ENCODE measurements around the gene RTF2.
"Not testable (repeated sequence)": the region's sequence is repeated elsewhere in the genome, so short reads cannot be mapped to it uniquely, and the experiment has no call there.

The RTF2 gene

DNA sequence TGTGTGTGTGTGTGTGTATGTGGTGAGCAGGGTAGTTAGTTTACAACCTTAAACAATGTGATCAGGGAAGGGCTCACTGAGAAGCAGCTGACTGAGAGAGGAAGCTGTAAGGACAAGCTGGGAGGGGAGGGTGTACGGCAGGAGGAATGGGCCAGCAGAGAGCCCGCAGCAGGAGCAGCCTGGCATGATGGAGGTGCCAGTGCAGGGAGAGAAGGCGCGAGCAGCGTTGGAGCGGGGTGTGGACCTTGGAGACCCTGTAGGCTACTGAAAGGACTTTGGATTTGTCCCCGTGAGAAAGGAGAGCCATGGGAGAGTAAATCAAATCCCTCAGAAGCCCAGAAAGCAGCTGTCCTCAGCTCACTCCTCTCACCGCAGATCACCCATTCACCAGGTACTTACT is 83.1 kb downstream of the RTF2 start:
- no peak for DNase-seq (ENCODE audit: low read depth)

DNA sequence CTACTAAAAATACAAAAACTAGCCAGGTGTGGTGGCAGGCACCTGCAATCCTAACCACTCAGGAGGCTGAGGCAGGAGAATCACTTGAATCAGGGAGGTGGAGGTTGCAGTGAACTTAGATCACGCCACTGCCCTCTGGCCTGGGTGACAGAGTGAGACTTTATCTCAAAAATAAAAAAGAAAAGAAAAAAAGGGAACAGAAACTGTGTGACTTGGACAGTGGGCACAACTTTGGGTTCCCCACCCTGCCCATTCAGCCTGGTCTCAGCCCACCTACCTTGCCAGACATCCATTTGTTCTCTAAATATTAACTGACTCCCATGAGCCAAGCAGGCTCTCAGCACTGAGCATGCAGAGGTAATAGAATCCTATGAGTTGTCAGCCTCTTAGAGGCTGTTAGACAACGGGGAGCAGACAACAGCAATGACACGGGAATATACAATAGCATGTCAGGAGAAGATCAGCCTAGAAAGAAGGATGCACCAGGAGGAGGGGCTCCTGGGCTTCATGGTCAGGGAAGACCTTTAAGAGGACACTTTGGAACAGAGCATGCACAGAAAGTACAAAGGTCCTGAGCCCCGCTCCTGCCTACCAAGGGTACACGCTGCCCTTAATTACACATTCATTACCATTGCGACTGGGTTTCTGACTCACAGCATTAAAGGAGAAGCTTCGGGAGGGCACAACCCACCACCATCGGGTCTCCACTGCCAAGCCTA is 84.6 kb downstream of the RTF2 start:
- no peak for DNase-seq (ENCODE audit: low read depth)

DNA sequence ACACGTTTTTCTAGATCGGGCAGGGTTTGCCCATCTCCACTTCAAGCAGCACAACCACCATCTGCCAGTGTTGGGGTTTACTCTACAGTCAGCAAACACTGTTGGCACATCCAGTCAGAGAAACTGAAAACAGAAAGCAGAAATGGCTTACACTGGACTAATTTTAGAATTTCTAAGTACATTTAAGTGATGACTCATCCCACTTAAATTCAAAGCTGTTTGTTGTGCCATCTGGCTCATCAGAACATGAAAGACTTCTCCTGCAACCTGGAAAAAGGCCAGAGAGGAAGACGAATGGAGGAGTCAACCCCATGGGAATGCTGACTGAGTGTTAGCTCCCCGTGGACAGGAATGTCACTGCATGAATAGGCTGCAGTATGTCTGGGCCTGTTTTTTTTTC is 86.4 kb downstream of the RTF2 start:
- DNase-seq (ENCODE audit: low read depth), result no peak

DNA sequence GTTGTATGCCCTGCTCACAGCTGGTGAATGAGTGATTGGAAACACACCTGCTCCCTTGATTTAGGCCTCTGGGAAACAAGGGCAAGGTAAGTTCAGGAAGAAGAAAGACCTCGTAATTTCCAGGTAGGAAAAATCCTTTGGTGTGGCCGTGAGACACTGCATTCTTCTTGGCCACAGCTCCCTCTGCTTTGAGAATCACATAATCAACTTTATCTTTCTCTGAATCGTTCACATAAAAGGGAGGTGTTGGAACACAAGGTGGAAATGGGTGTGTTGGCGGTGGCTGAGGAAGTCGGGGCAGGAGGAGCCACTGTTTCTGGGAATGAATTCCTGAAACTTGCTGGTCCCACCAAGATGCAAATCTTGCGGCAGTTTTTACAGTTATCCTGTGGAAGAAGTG is 90.5 kb downstream of the RTF2 start:
- no peak for DNase-seq (ENCODE audit: low read depth)

DNA sequence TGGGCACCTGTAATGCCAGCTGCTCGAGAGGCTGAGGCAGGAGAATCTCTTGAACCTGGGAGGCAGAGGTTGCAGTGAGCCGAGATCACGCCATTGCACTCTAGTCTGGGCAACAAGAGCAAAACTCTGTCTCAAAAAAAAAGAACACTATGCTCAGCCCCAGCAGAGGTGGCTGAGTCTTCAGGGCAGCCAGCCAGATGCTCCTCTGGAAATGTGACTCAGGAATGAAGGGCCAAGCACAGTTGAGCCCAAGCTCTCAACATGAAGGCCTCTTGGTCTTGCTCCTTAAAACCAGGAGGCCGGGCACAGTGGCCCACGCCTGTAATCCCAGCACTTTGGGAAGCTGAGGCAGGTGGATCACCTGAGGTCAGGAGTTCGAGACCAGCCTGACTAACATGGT is 96.1 kb downstream of the RTF2 start:
- not testable (repeated sequence) for DNase-seq (ENCODE audit: low read depth)

DNA sequence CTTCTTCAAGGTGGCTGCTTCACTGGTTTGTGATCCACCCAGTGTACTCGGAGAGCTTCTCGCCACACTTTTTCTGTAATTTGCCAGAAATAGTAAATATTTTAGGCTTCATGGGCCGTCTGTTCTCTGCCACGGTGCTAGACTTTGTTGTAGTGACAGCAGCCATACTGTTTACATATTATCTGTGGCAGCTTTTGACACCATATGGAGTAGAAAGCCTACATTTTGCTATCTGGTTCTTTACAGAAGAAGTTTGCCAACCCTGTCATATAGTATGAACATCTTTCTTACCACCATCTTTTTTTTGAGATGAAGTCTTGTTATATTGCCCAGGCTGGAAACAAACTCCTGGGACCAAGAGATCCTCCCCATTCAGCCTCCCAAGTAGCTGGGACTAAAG is 97.1 kb downstream of the RTF2 start:
- DNase-seq (ENCODE audit: low read depth), result no peak

DNA sequence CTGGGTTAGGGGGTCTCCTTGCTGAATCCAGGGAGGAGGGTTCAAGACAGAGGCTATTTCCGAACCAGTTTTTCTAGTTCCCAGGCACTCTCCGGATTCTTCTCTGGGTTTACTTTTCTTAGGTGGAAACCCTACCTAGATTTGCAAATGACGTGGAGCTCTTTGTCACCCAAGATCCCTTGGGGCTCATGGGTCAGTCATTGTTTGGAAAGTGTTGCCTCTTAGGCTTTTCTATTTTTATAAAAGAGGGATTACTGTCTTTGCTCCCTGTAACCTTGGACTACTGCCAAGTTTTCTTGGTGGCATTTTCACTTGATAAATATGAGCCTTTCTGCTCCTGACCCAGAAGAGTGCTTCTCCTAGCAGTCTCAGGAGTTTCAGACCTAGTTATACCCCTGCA is 98.2 kb downstream of the RTF2 start:
- DNase-seq (ENCODE audit: low read depth), result no peak

Data from activated T-cell treated with anti-CD3 and anti-CD28 coated beads for 1 hour (primary cell).